ENCODE measurements around the gene SYNM.
"Not testable (repeated sequence)": the region's sequence is repeated elsewhere in the genome, so short reads cannot be mapped to it uniquely, and the experiment has no call there.

SYNM gene

GRCh38 chr15:99109555-99110021 lies 4.7 kb downstream of the SYNM start:
- DNase-seq (ENCODE audit: low read depth) = no peak
- no peak overlapping the region for H3K4me3 ChIP-seq (replicated peaks; ENCODE audit: low read depth, low read length)
- TF ChIP-seq CTCF (IDR thresholded peaks at IDR 0.05; ENCODE audit: low read length, missing control alignments) = no peak

- no peak overlapping the region for H3K4me3 ChIP-seq (replicated peaks; ENCODE audit: low read depth, low read length)
- DNase-seq (ENCODE audit: low read depth) = no peak
- no peak for TF ChIP-seq CTCF (IDR thresholded peaks at IDR 0.05; ENCODE audit: low read length, missing control alignments)
Observed at GRCh38 chr15:99110093-99110492, 5.2 kb downstream of the SYNM start.

GRCh38 chr15:99110581-99111320 lies 5.9 kb downstream of the SYNM start:
- DNase-seq (ENCODE audit: low read depth) = no peak
- TF ChIP-seq CTCF (IDR thresholded peaks at IDR 0.05; ENCODE audit: low read length, missing control alignments) = no peak
- H3K4me3 ChIP-seq (replicated peaks; ENCODE audit: low read depth, low read length) = no peak overlapping the region

- not testable (repeated sequence) for H3K4me3 ChIP-seq (replicated peaks; ENCODE audit: low read depth, low read length); DNase-seq (ENCODE audit: low read depth)
Observed at GRCh38 chr15:99111641-99112040, 6.8 kb downstream of the SYNM start.

- TF ChIP-seq CTCF (IDR thresholded peaks at IDR 0.05; ENCODE audit: low read length, missing control alignments) = no peak
- no peak overlapping the region for H3K4me3 ChIP-seq (replicated peaks; ENCODE audit: low read depth, low read length)
- DNase-seq (ENCODE audit: low read depth) = no peak
Observed at GRCh38 chr15:99113547-99114271, 8.8 kb downstream of the SYNM start.

GRCh38 chr15:99114511-99115299 lies 9.8 kb downstream of the SYNM start:
- DNase-seq (ENCODE audit: low read depth) = no peak
- H3K4me3 ChIP-seq (replicated peaks; ENCODE audit: low read depth, low read length) = no peak overlapping the region
- no peak for TF ChIP-seq CTCF (IDR thresholded peaks at IDR 0.05; ENCODE audit: low read length, missing control alignments)
